HG02970 (cell line): Measurements from ENCODE around the gene HLTF.

Experiments
- ATAC-seq: cut with Tn5 transposase; IDR thresholded peaks from one replicate; pipeline ENCODE4 v1.9.1; 2021; ENCODE audit warnings: mild to moderate bottlenecking, moderate library complexity, moderate number of reproducible peaks; ENCODE audit not compliant: unreplicated experiment, low FRiP score

HLTF gene

GRCh38 chr3:149020196-149020838 is 66.0 kb downstream of the HLTF start:
- no peak for ATAC-seq

GRCh38 chr3:149019580-149019979 is 66.8 kb downstream of the HLTF start:
- ATAC-seq, result no peak

- ATAC-seq, result no peak
These were observed 68.1 kb downstream of the HLTF start for GRCh38 chr3:149018247-149018646.

- no peak for ATAC-seq
These were observed 69.4 kb downstream of the HLTF start for GRCh38 chr3:149016669-149017541.

- ATAC-seq, result no peak
These were observed 70.1 kb downstream of the HLTF start for GRCh38 chr3:149016242-149016641.

GRCh38 chr3:149015393-149015792 is 70.9 kb downstream of the HLTF start:
- no peak for ATAC-seq

- ATAC-seq, result no peak
These were observed 72.6 kb downstream of the HLTF start for GRCh38 chr3:149013726-149014125.

GRCh38 chr3:149011676-149012075 is 74.7 kb downstream of the HLTF start:
- ATAC-seq, result no peak

- ATAC-seq, result no peak
These were observed 75.4 kb downstream of the HLTF start for GRCh38 chr3:149010966-149011365.

- no peak for ATAC-seq
These were observed 75.8 kb downstream of the HLTF start for GRCh38 chr3:149010504-149010951.

GRCh38 chr3:149009732-149010131 is 76.6 kb downstream of the HLTF start:
- no peak for ATAC-seq

- no peak for ATAC-seq
These were observed 78.6 kb downstream of the HLTF start for GRCh38 chr3:149007567-149008257.

- ATAC-seq, result no peak
These were observed 80.9 kb downstream of the HLTF start for GRCh38 chr3:149005416-149005815.

GRCh38 chr3:149004622-149005021 is 81.7 kb downstream of the HLTF start:
- ATAC-seq, result no peak

- ATAC-seq, result peak; percentile 59
These were observed 82.6 kb downstream of the HLTF start for GRCh38 chr3:149003653-149004305.

- no peak for ATAC-seq
These were observed 84.6 kb downstream of the HLTF start for GRCh38 chr3:149001727-149002126.

- ATAC-seq, result no peak
These were observed 86.1 kb downstream of the HLTF start for GRCh38 chr3:149000206-149000745.

- ATAC-seq, result no peak
These were observed 86.5 kb downstream of the HLTF start for GRCh38 chr3:148999806-149000205.

- ATAC-seq, result no peak
These were observed 87.5 kb downstream of the HLTF start for GRCh38 chr3:148998715-148999423.

GRCh38 chr3:148998297-148998696 is 88.0 kb downstream of the HLTF start:
- no peak for ATAC-seq
